UCSD-AML1 (cell line): Measurements from ENCODE around the gene SLC6A18.
"Not testable (repeated sequence)": the region's sequence is repeated elsewhere in the genome, so short reads cannot be mapped to it uniquely, and the experiment has no call there.

ENCODE experiments used
- DNase-seq: peaks from one replicate; lab custom pipeline; 2025; ENCODE audit not compliant: unreplicated experiment; lab: John Stamatoyannopoulos, UW

Gene SLC6A18

GRCh38 chr5:1284336-1284970, 59.3 kb downstream of the SLC6A18 start:
- DNase-seq, result not testable (repeated sequence)

- DNase-seq, result no peak
These were observed 60.0 kb downstream of the SLC6A18 start for GRCh38 chr5:1285141-1285540.

GRCh38 chr5:1285883-1286291, 60.7 kb downstream of the SLC6A18 start:
- DNase-seq, result no peak

- no peak for DNase-seq
These were observed 63.5 kb downstream of the SLC6A18 start for GRCh38 chr5:1288439-1289335.

- DNase-seq, result not testable (repeated sequence)
These were observed 64.4 kb downstream of the SLC6A18 start for GRCh38 chr5:1289559-1289958.

- DNase-seq, result not testable (repeated sequence)
These were observed 65.8 kb downstream of the SLC6A18 start for GRCh38 chr5:1290956-1291355.

- DNase-seq, result no peak
These were observed 66.5 kb downstream of the SLC6A18 start for GRCh38 chr5:1291611-1292080.

- DNase-seq, result no peak
These were observed 67.0 kb downstream of the SLC6A18 start for GRCh38 chr5:1292139-1292538.

- DNase-seq, result no peak
These were observed 67.8 kb downstream of the SLC6A18 start for GRCh38 chr5:1292846-1293415.

GRCh38 chr5:1293416-1294205, 68.4 kb downstream of the SLC6A18 start:
- DNase-seq, result no peak

- DNase-seq, result no peak
These were observed 69.1 kb downstream of the SLC6A18 start for GRCh38 chr5:1294206-1294834.

- DNase-seq, result peak; percentile 76
These were observed 69.9 kb downstream of the SLC6A18 start, which contains the start of gene TERT for GRCh38 chr5:1294835-1295649. Gene TERT, minus strand, starts transcription at chr5:1295068. Its CDS starts 79 bp downstream, at chr5:1294989.

- DNase-seq, result no peak
These were observed 70.5 kb downstream of the SLC6A18 start for GRCh38 chr5:1295650-1296037.
